Measurements from ENCODE around the gene CAMK1G.

CAMK1G gene

GRCh38 chr1:209617047-209617673, 33.6 kb downstream of the CAMK1G start:
- H3K4me3 ChIP-seq (ENCODE audit: low read depth in 1 of 2, low read length in 1 of 2): no peak overlapping the region
- peaks cover 23% of the 10 kb centered on the region for H3K27me3 ChIP-seq
- no peaks in the 10 kb centered on the region for H3K36me3 ChIP-seq
- H3K27ac ChIP-seq: no peak overlapping the region
- H3K4me1 ChIP-seq (ENCODE audit: control insufficient read depth in 1 of 2, insufficient read depth in 1 of 2, low read depth in 1 of 2, low read length in 1 of 2): peaks cover 14 to 33% of the 10 kb centered on the region in 2 experiments
- H3K9me3 ChIP-seq: no peaks in the 10 kb centered on the region
- no peak for TF ChIP-seq CTCF (IDR thresholded peaks at IDR 0.05)

- Histone ChIP-seq H3K27me3 (peaks cover 24% of the 10 kb centered on the region), H3K9me3 (no peaks in the 10 kb centered on the region), H3K4me3 (ENCODE audit: low read depth in 1 of 2, low read length in 1 of 2) (no peak overlapping the region), H3K27ac (no peak overlapping the region), H3K36me3 (no peaks in the 10 kb centered on the region), H3K4me1 (ENCODE audit: control insufficient read depth in 1 of 2, insufficient read depth in 1 of 2, low read depth in 1 of 2, low read length in 1 of 2) (peaks cover 8 to 27% of the 10 kb centered on the region in 2 experiments)
- no peak for TF ChIP-seq CTCF (IDR thresholded peaks at IDR 0.05)
These were observed 34.2 kb downstream of the CAMK1G start for GRCh38 chr1:209617755-209618154.

- TF ChIP-seq CTCF (IDR thresholded peaks at IDR 0.05): no peak
- Histone ChIP-seq H3K27ac (no peak overlapping the region), H3K27me3 (peaks cover 24% of the 10 kb centered on the region), H3K9me3 (no peaks in the 10 kb centered on the region), H3K36me3 (no peaks in the 10 kb centered on the region), H3K4me1 (ENCODE audit: control insufficient read depth in 1 of 2, insufficient read depth in 1 of 2, low read depth in 1 of 2, low read length in 1 of 2) (peaks cover 5 to 23% of the 10 kb centered on the region in 2 experiments), H3K4me3 (ENCODE audit: low read depth in 1 of 2, low read length in 1 of 2) (no peak overlapping the region)
These were observed 34.8 kb downstream of the CAMK1G start for GRCh38 chr1:209618291-209618690.

- no peak for TF ChIP-seq CTCF (IDR thresholded peaks at IDR 0.05)
- H3K36me3 ChIP-seq: no peaks in the 10 kb centered on the region
- H3K4me3 ChIP-seq (ENCODE audit: low read depth in 1 of 2, low read length in 1 of 2): no peak overlapping the region
- H3K4me1 ChIP-seq (ENCODE audit: control insufficient read depth in 1 of 2, insufficient read depth in 1 of 2, low read depth in 1 of 2, low read length in 1 of 2): peaks cover 5 to 23% of the 10 kb centered on the region in 2 experiments
- no peak overlapping the region for H3K27ac ChIP-seq
- H3K9me3 ChIP-seq: no peaks in the 10 kb centered on the region
- H3K27me3 ChIP-seq: peaks cover 18% of the 10 kb centered on the region
These were observed 35.4 kb downstream of the CAMK1G start for GRCh38 chr1:209618756-209619420.

GRCh38 chr1:209619696-209620486, 36.4 kb downstream of the CAMK1G start:
- peaks cover 5 to 29% of the 10 kb centered on the region in 2 experiments for H3K4me1 ChIP-seq (ENCODE audit: control insufficient read depth in 1 of 2, insufficient read depth in 1 of 2, low read depth in 1 of 2, low read length in 1 of 2)
- H3K4me3 ChIP-seq (ENCODE audit: low read depth in 1 of 2, low read length in 1 of 2): no peak overlapping the region
- no peak overlapping the region for H3K27ac ChIP-seq
- TF ChIP-seq CTCF (IDR thresholded peaks at IDR 0.05): no peak
- no peaks in the 10 kb centered on the region for H3K36me3 ChIP-seq
- H3K27me3 ChIP-seq: peaks cover 14% of the 10 kb centered on the region
- no peaks in the 10 kb centered on the region for H3K9me3 ChIP-seq
